HCT116 (cell line): ENCODE measurements around the gene CCDC127. TPM values are rescaled to one million over a fixed set of nuclear protein-coding genes. Genes with fewer than 3 reads are reported as not detected.

Source experiments
- ATAC-seq: fragments of 200-7000 bp; cut with Tn5 transposase; 2 replicates; pipeline ENCODE4 v1.9.1; 2020; ENCODE audit warnings: mild to moderate bottlenecking, moderate library complexity
- BruUV-seq: library from RNA; stranded (reverse); fragments of 400-500 nt; replicated peaks from 2 replicates; lab custom pipeline; 2021; lab: Mats Ljungman, UMichigan
- CTCF ChIA-PET: fragments of 300-600 bp; sonication (Branson Sonifier 250); formaldehyde crosslinking; loops from one replicate; lab custom pipeline; 2021; ENCODE audit warnings: antibody characterized with exemption; lab: Charles Lee
- POLR2A ChIA-PET: fragments of 300-600, 350-600 bp; sonication (Branson Sonifier 250); formaldehyde crosslinking; loops from one replicate; lab custom pipeline; 2021; ENCODE audit warnings: antibody characterized with exemption; lab: Charles Lee
- RAD21 ChIA-PET, 2 experiments: fragments of 300-600 bp; sonication (Branson Sonifier 250); formaldehyde crosslinking; loops; one replicate each; lab custom pipeline; 2023; ENCODE audit warnings: low total read pairs in 2 of 2; ENCODE audit not compliant: uncharacterized antibody in 2 of 2, unreplicated experiment in 2 of 2, low non-redundant PET in 1 of 2; lab: Charles Lee
- DNase-seq: peaks from one replicate; pipeline ENCODE4 v3.0.0-alpha.2; 2010; ENCODE audit warnings: low read depth, low spot score
- H2AFZ ChIP-seq: fragments of 200-600 bp; shearing (Covaris generic), sonication (generic); 2 replicates; pipeline ENCODE4 v1.6.1; 2017; ENCODE audit warnings: low read depth, mixed run types, mixed read lengths, antibody characterized with exemption, low read length; ENCODE audit not compliant: poor library complexity, severe bottlenecking
- H3K27ac ChIP-seq: 2 replicates; pipeline ENCODE4 v1.5.1; 2012; ENCODE audit warnings: low read depth, low read length
- H3K27me3 ChIP-seq: fragments of 200-600 bp; sonication (generic); 2 replicates; pipeline ENCODE4 v1.6.1; 2016; ENCODE audit warnings: mixed run types, low read length, mixed read lengths; ENCODE audit not compliant: insufficient read depth
- H3K36me3 ChIP-seq, 2 experiments: fragments of 200-500 bp in 1 of 2; fragments of 200-600 bp in 1 of 2; sonication (Bioruptor generic) in 1 of 2; sonication (generic) in 1 of 2; 2 replicates each; pipeline versions ENCODE4 v1.5.1 to v1.6.1; 2014 to 2016; ENCODE audit warnings: low read length in 2 of 2, inconsistent platforms in 1 of 2, mixed read lengths in 1 of 2, mixed run types in 1 of 2; ENCODE audit not compliant: insufficient read depth in 2 of 2, control insufficient read depth in 1 of 2
- H3K4me1 ChIP-seq, 2 experiments: fragments of 200-600 bp in 1 of 2; sonication (generic) in 1 of 2; 2 replicates each; pipeline versions ENCODE4 v1.5.1 to v1.6.1; 2012 to 2017; ENCODE audit warnings: low read length in 2 of 2, inconsistent platforms in 1 of 2, mild to moderate bottlenecking in 1 of 2, mixed read lengths in 1 of 2, mixed run types in 1 of 2, moderate library complexity in 1 of 2; ENCODE audit not compliant: insufficient read depth in 2 of 2, control insufficient read depth in 1 of 2
- H3K4me2 ChIP-seq: fragments of 200-600 bp; sonication (generic); 2 replicates; pipeline ENCODE4 v1.6.1; 2017; ENCODE audit warnings: mixed run types, low read length, mixed read lengths
- H3K4me3 ChIP-seq, 2 experiments: fragments of 200-600 bp in 1 of 2; sonication (generic) in 1 of 2; replicated peaks in 1 of 2; 2 replicates each; pipeline ENCODE4 v1.5.1; 2011 to 2016; ENCODE audit warnings: low read length in 2 of 2, control low read depth in 1 of 2, low read depth in 1 of 2, mild to moderate bottlenecking in 1 of 2, mixed read lengths in 1 of 2, mixed run types in 1 of 2
- H3K79me2 ChIP-seq: fragments of 200-600 bp; sonication (generic); 2 replicates; pipeline ENCODE4 v1.6.1; 2017; ENCODE audit warnings: mild to moderate bottlenecking, mixed run types, low read length, moderate library complexity, mixed read lengths; ENCODE audit not compliant: insufficient read depth
- H3K9ac ChIP-seq: fragments of 200-600 bp; sonication (generic); 2 replicates; pipeline ENCODE4 v1.6.1; 2016; ENCODE audit warnings: low read length, mixed read lengths
- H3K9me2 ChIP-seq: fragments of 200-600 bp; sonication (generic), shearing (Covaris generic); 2 replicates; pipeline ENCODE4 v1.6.1; 2017; ENCODE audit warnings: mixed run types, mild to moderate bottlenecking, moderate library complexity; ENCODE audit not compliant: insufficient read depth
- H3K9me3 ChIP-seq, 2 experiments: fragments of 200-500 bp in 1 of 2; fragments of 200-600 bp in 1 of 2; sonication (Bioruptor generic) in 1 of 2; sonication (generic) in 1 of 2; 2 replicates each; pipeline ENCODE4 v1.6.1; 2014 to 2017; ENCODE audit warnings: low read length in 2 of 2, mixed read lengths in 2 of 2, inconsistent platforms in 1 of 2, low read depth in 1 of 2, mild to moderate bottlenecking in 1 of 2, mixed run types in 1 of 2, moderate library complexity in 1 of 2; ENCODE audit not compliant: control insufficient read depth in 1 of 2, insufficient read depth in 1 of 2
- H4K20me1 ChIP-seq: fragments of 200-600 bp; sonication (generic), shearing (Covaris generic); 2 replicates; pipeline ENCODE4 v1.6.1; 2017; ENCODE audit warnings: mixed run types, mild to moderate bottlenecking, moderate library complexity; ENCODE audit not compliant: insufficient read depth
- ATF3 ChIP-seq: IDR thresholded peaks from 2 replicates; pipeline ENCODE4 v1.6.1; 2012
- CBX3 ChIP-seq: IDR thresholded peaks from 2 replicates; pipeline ENCODE4 v1.6.1; 2012; ENCODE audit warnings: low read depth
- CEBPB ChIP-seq: IDR thresholded peaks from 2 replicates; pipeline ENCODE4 v1.6.1; 2012; ENCODE audit warnings: low read depth
- ELF1 ChIP-seq: IDR thresholded peaks from 2 replicates; pipeline ENCODE4 v1.6.1; 2012; ENCODE audit warnings: low read depth, borderline replicate concordance
- EZH2 ChIP-seq: fragments of 200-600 bp; sonication (generic); IDR thresholded peaks from 2 replicates; pipeline ENCODE4 v1.6.1; 2017; ENCODE audit warnings: antibody characterized with exemption, mixed run types
- EZH2phosphoT487 ChIP-seq: fragments of 200-600 bp; IDR thresholded peaks from 2 replicates; pipeline ENCODE4 v1.6.1; 2018; ENCODE audit warnings: antibody characterized with exemption, borderline replicate concordance
- FOSL1 ChIP-seq: IDR thresholded peaks from 2 replicates; pipeline ENCODE4 v1.6.1; 2012; ENCODE audit warnings: low read depth
- POLR2A ChIP-seq: IDR thresholded peaks from 2 replicates; pipeline ENCODE4 v1.7.0; 2011; ENCODE audit warnings: borderline replicate concordance; ENCODE audit not compliant: insufficient read depth, insufficient read length; ENCODE audit errors: extremely low read depth
- POLR2AphosphoS5 ChIP-seq: IDR thresholded peaks from 2 replicates; pipeline ENCODE4 v1.6.1; 2011; ENCODE audit warnings: mild to moderate bottlenecking, low read depth, low read length, moderate library complexity
- RAD21 ChIP-seq: IDR thresholded peaks from 2 replicates; pipeline ENCODE4 v1.6.1; 2012; ENCODE audit warnings: low read depth, mild to moderate bottlenecking
- REST ChIP-seq: IDR thresholded peaks from 2 replicates; pipeline ENCODE4 v1.6.1; 2012; ENCODE audit warnings: low read depth
- SIN3A ChIP-seq: IDR thresholded peaks from 2 replicates; pipeline ENCODE4 v1.6.1; 2012; ENCODE audit warnings: low read depth
- SP1 ChIP-seq: IDR thresholded peaks from 2 replicates; pipeline ENCODE4 v1.6.1; 2012; ENCODE audit warnings: low read depth
- SRF ChIP-seq: IDR thresholded peaks from 2 replicates; pipeline ENCODE4 v1.6.1; 2012; ENCODE audit warnings: low read depth
- TCF7L2 ChIP-seq: IDR thresholded peaks from 2 replicates; pipeline ENCODE4 v1.7.0; 2011; ENCODE audit warnings: borderline replicate concordance, inconsistent platforms; ENCODE audit not compliant: insufficient read depth, insufficient read length; ENCODE audit errors: extremely low read depth
- YY1 ChIP-seq: IDR thresholded peaks from 2 replicates; pipeline ENCODE4 v1.6.1; 2011; ENCODE audit warnings: low read length, low read depth, moderate library complexity, mild to moderate bottlenecking; ENCODE audit not compliant: insufficient replicate concordance; ENCODE audit errors: extremely low read depth
- intact Hi-C: fragments of 100-400 bp; cut with micrococcal nuclease; formaldehyde crosslinking; loops from 2 replicates; pipeline ENCODE4 v1.10.0; 2022
- total RNA-seq: library from RNA; stranded (reverse); gene quantifications from one replicate; pipeline ENCODE4 v1.2.1, GENCODE V29; 2021; ENCODE audit not compliant: unreplicated experiment

CCDC127 gene
- total RNA-seq, 1 experiment from 2014 or later: 5.1 TPM

- H3K9me3 ChIP-seq: no peaks in the 10 kb centered on the region
- no peak overlapping the region for H3K4me2 ChIP-seq
- no peaks in the 10 kb centered on the region for H3K27me3 ChIP-seq
- ATAC-seq (no peak), DNase-seq (no peak)
- H3K4me3 ChIP-seq: no peak overlapping the region
- no peaks in the 10 kb centered on the region for H3K36me3 ChIP-seq
- POLR2A ChIA-PET: no interaction called here
- no peak overlapping the region for H2AFZ ChIP-seq
- H4K20me1 ChIP-seq: no peaks in the 10 kb centered on the region
- CTCF ChIA-PET: no interaction called here
- BruUV-seq: no TSS peak
- RAD21 ChIA-PET: no interaction called here
- no peaks in the 10 kb centered on the region for H3K79me2 ChIP-seq
- no peak overlapping the region for H3K9ac ChIP-seq
- H3K4me1 ChIP-seq: peaks cover 0 to 6% of the 10 kb centered on the region in 2 experiments; a peak in 2 of 4 replicates
- TF ChIP-seq CBX3: no peak
- no peak for TF ChIP-seq CEBPB
- TF ChIP-seq YY1: no peak
- no peak for TF ChIP-seq RAD21
- no peak for TF ChIP-seq EZH2phosphoT487
- no peak for TF ChIP-seq ELF1
- no peak for TF ChIP-seq SIN3A
- TF ChIP-seq POLR2A: no peak
- TF ChIP-seq ATF3: no peak
- no peak for TF ChIP-seq SRF
- no peak for TF ChIP-seq TCF7L2
- no peak for TF ChIP-seq POLR2AphosphoS5
- no peak for TF ChIP-seq REST
- no peak for TF ChIP-seq FOSL1
- no peak for TF ChIP-seq SP1
- no peak for TF ChIP-seq EZH2
- intact Hi-C loops: no loop called here
- H3K9me2 ChIP-seq: no peaks in the 10 kb centered on the region
- no peak overlapping the region; the same call in 1 of the 2 replicates for H3K27ac ChIP-seq
These were observed 46.8 kb downstream of the CCDC127 start for GRCh38 chr5:170971-171800.
